Keratinocyte (primary cell): ENCODE data around the gene ADGRB2. TPM values are rescaled to one million over a fixed set of nuclear protein-coding genes. Genes with fewer than 3 reads are reported as not detected.

ENCODE experiments used
- DNase-seq: peaks from one replicate; pipeline ENCODE4 v3.0.0-alpha.2; 2011; ENCODE audit warnings: low read depth, missing footprints, low spot score
- FAIRE-seq: peaks from 2 replicates; lab custom pipeline; 2011; peaks lifted over from hg19 to GRCh38; lab: Jason Lieb, UNC
- H2AFZ ChIP-seq: 2 replicates; pipeline ENCODE4 v1.6.0; 2012; ENCODE audit warnings: low read length, control low read depth, inconsistent platforms; ENCODE audit not compliant: control insufficient read depth
- H3K27ac ChIP-seq: 2 replicates; pipeline ENCODE4 v1.5.1; 2011; ENCODE audit warnings: low read length; ENCODE audit not compliant: control insufficient read depth, insufficient read depth
- H3K27me3 ChIP-seq: 3 replicates; pipeline ENCODE4 v1.6.0; 2011; ENCODE audit warnings: low read length; ENCODE audit not compliant: control insufficient read depth, insufficient read depth; ENCODE audit errors: extremely low read depth
- H3K36me3 ChIP-seq, 2 experiments: 2 replicates in 1 of 2; 3 replicates in 1 of 2; pipeline ENCODE4 v1.5.1; 2011; ENCODE audit warnings: low read length in 2 of 2, mild to moderate bottlenecking in 1 of 2; ENCODE audit not compliant: control insufficient read depth in 2 of 2, insufficient read depth in 2 of 2; ENCODE audit errors: extremely low read depth in 1 of 2
- H3K4me1 ChIP-seq: 3 replicates; pipeline ENCODE4 v1.5.1; 2011; ENCODE audit warnings: low read length; ENCODE audit not compliant: control insufficient read depth, insufficient read depth; ENCODE audit errors: extremely low read depth
- H3K4me2 ChIP-seq: 3 replicates; pipeline ENCODE4 v1.6.0; 2011; ENCODE audit warnings: low read depth, low read length; ENCODE audit not compliant: control insufficient read depth, insufficient read depth; ENCODE audit errors: extremely low read depth
- H3K4me3 ChIP-seq, 3 experiments: fragments of 200-600 bp in 1 of 3; sonication (generic) in 1 of 3; 2 replicates in 2 of 3; 3 replicates in 1 of 3; pipeline ENCODE4 v1.5.1; 2011 to 2016; ENCODE audit warnings: low read length in 3 of 3, mild to moderate bottlenecking in 3 of 3, control low read depth in 2 of 3, inconsistent platforms in 1 of 3, low read depth in 1 of 3, mixed read lengths in 1 of 3, mixed run types in 1 of 3, moderate library complexity in 1 of 3; ENCODE audit not compliant: control insufficient read depth in 2 of 3, insufficient read depth in 2 of 3; ENCODE audit errors: extremely low read depth in 1 of 3
- H3K79me2 ChIP-seq: 2 replicates; pipeline ENCODE4 v1.6.0; 2012; ENCODE audit warnings: low read length; ENCODE audit not compliant: control insufficient read depth, insufficient read depth
- H3K9ac ChIP-seq: 3 replicates; pipeline ENCODE4 v1.6.0; 2011; ENCODE audit warnings: low read length; ENCODE audit not compliant: control insufficient read depth, insufficient read depth; ENCODE audit errors: extremely low read depth
- H3K9me1 ChIP-seq: 3 replicates; pipeline ENCODE4 v1.6.0; 2011; ENCODE audit warnings: low read length; ENCODE audit not compliant: control insufficient read depth, insufficient read depth; ENCODE audit errors: extremely low read depth
- H3K9me3 ChIP-seq: 2 replicates; pipeline ENCODE4 v1.5.1; 2012; ENCODE audit warnings: low read depth, low read length; ENCODE audit not compliant: control insufficient read depth
- H4K20me1 ChIP-seq: 3 replicates; pipeline ENCODE4 v1.6.0; 2011; ENCODE audit warnings: low read length; ENCODE audit not compliant: control insufficient read depth, insufficient read depth; ENCODE audit errors: extremely low read depth
- CTCF ChIP-seq, 3 experiments: IDR thresholded peaks in 1 of 3; conservative IDR thresholded peaks in 1 of 3; optimal IDR thresholded peaks in 1 of 3; 2 replicates in 2 of 3; 3 replicates in 1 of 3; pipeline versions ENCODE3 to v1.5.1; 2011; ENCODE audit warnings: low read length in 3 of 3, mild to moderate bottlenecking in 3 of 3, moderate library complexity in 2 of 3, control low read depth in 1 of 3, inconsistent platforms in 1 of 3; ENCODE audit not compliant: insufficient read depth in 2 of 3; ENCODE audit errors: extremely low read depth in 1 of 3
- EZH2 ChIP-seq: IDR thresholded peaks from one replicate; pipeline ENCODE4 v1.6.1; 2012; ENCODE audit warnings: inconsistent platforms, mild to moderate bottlenecking, low read length, moderate library complexity
- dilution Hi-C: fragments of 300-500 bp; cut with MboI; formaldehyde crosslinking; loops from one replicate; pipeline ENCODE4 v1.7.0; 2020; ENCODE audit warnings: low sequenced_read_pairs; ENCODE audit not compliant: extremely low pct_ligation_motif_present
- polyA plus RNA-seq, 5 experiments: library from polyadenylated mRNA; depleted of rRNA in 3 of 5; stranded (reverse) in 3 of 5; stranded (forward) in 1 of 5; unstranded in 1 of 5; fragments of >200 nt; gene quantifications; 1 replicate in 1 of 5; 2 replicates in 3 of 5; 3 replicates in 1 of 5; pipeline versions ENCODE4 v1.2.1 to v1.2.3, GENCODE V29; 2011 to 2012; ENCODE audit warnings: missing spikeins in 2 of 5, low read depth in 1 of 5, low replicate concordance in 1 of 5

Gene ADGRB2
- polyA plus RNA-seq, 1 donor (not counting 4 experiments of a cell fraction or from before 2014, with no cell fraction given) = 0.68 TPM

- no peak overlapping the region for H3K4me2 ChIP-seq
- H3K9ac ChIP-seq = no peak overlapping the region
- dilution Hi-C loops = no loop called here
- no peak overlapping the region for H3K4me3 ChIP-seq
- TF ChIP-seq EZH2 (no peak), CTCF (optimal IDR thresholded peaks at IDR 0.05 in 1 of 3, IDR thresholded peaks at IDR 0.05 in 1 of 3, conservative IDR thresholded peaks at IDR 0.05 in 1 of 3; ENCODE audit: extremely low read depth in 1 of 3, insufficient read depth in 2 of 3, low read length in 3 of 3) (no peak)
- FAIRE-seq = no peak
- H3K9me1 ChIP-seq = no peaks in the 10 kb centered on the region
- H3K27me3 ChIP-seq = no peaks in the 10 kb centered on the region
- no peaks in the 10 kb centered on the region for H4K20me1 ChIP-seq
- H2AFZ ChIP-seq = no peak overlapping the region
- peaks cover 7% of the 10 kb centered on the region for H3K79me2 ChIP-seq
- H3K9me3 ChIP-seq = no peaks in the 10 kb centered on the region
- no peak for DNase-seq
- no peak overlapping the region for H3K27ac ChIP-seq
- peaks cover 60 to 70% of the 10 kb centered on the region in 2 experiments for H3K36me3 ChIP-seq
- peaks cover 23% of the 10 kb centered on the region for H3K4me1 ChIP-seq
Measured at GRCh38 chr1:31695327-31695726, 68.8 kb downstream of the ADGRB2 start.

GRCh38 chr1:31694964-31695313 lies 69.2 kb downstream of the ADGRB2 start:
- no peak overlapping the region for H3K4me3 ChIP-seq
- dilution Hi-C loops = no loop called here
- no peak for TF ChIP-seq CTCF (optimal IDR thresholded peaks at IDR 0.05 in 1 of 3, IDR thresholded peaks at IDR 0.05 in 1 of 3, conservative IDR thresholded peaks at IDR 0.05 in 1 of 3; ENCODE audit: extremely low read depth in 1 of 3, insufficient read depth in 2 of 3, low read length in 3 of 3)
- no peak for TF ChIP-seq EZH2
- peaks cover 4% of the 10 kb centered on the region for H3K79me2 ChIP-seq
- no peak for FAIRE-seq
- H3K27ac ChIP-seq = no peak overlapping the region
- peaks cover 62 to 71% of the 10 kb centered on the region in 2 experiments for H3K36me3 ChIP-seq
- H3K4me1 ChIP-seq = peaks cover 23% of the 10 kb centered on the region
- no peaks in the 10 kb centered on the region for H3K9me3 ChIP-seq
- H4K20me1 ChIP-seq = no peaks in the 10 kb centered on the region
- no peak overlapping the region for H2AFZ ChIP-seq
- H3K27me3 ChIP-seq = no peaks in the 10 kb centered on the region
- DNase-seq = no peak
- no peak overlapping the region for H3K4me2 ChIP-seq
- no peaks in the 10 kb centered on the region for H3K9me1 ChIP-seq
- no peak overlapping the region for H3K9ac ChIP-seq
